Endothelial cell of umbilical vein (primary cell): ENCODE data around the gene ABI3BP. TPM values are rescaled to one million over a fixed set of nuclear protein-coding genes. Genes with fewer than 3 reads are reported as not detected.

Source experiments
- BruUV-seq: library from RNA; stranded (reverse); fragments of 400-500 nt; replicated peaks from 2 replicates; lab custom pipeline; 2021; lab: Mats Ljungman, UMichigan
- CTCF ChIA-PET: fragments of 300-600, 350-600 bp; sonication (Branson Sonifier 250); formaldehyde crosslinking; loops from one replicate; lab custom pipeline; 2021; ENCODE audit warnings: antibody characterized with exemption, inconsistent platforms; lab: Charles Lee
- POLR2A ChIA-PET: fragments of 300-600, 350-600 bp; sonication (Branson Sonifier 250); formaldehyde crosslinking; loops from one replicate; lab custom pipeline; 2021; ENCODE audit warnings: antibody characterized with exemption, inconsistent platforms; lab: Charles Lee
- DNase-seq: peaks from one replicate; pipeline ENCODE4 v3.0.0-alpha.2; 2011; ENCODE audit warnings: low read depth, low spot score
- FAIRE-seq: peaks from 2 replicates; lab custom pipeline; 2011; peaks lifted over from hg19 to GRCh38; lab: Jason Lieb, UNC
- H2AFZ ChIP-seq: 2 replicates; pipeline ENCODE4 v1.6.0; 2012; ENCODE audit warnings: low read depth, low read length, control low read depth, inconsistent platforms
- H3K27ac ChIP-seq: 2 replicates; pipeline ENCODE4 v1.5.1; 2011; ENCODE audit warnings: low read depth, mild to moderate bottlenecking, control low read depth, low read length, moderate library complexity; ENCODE audit not compliant: insufficient read depth
- H3K27me3 ChIP-seq, 2 experiments: 2 replicates each; pipeline versions ENCODE4 v1.6.0 to v1.6.1; 2011; ENCODE audit warnings: low read length in 2 of 2, mixed read lengths in 1 of 2; ENCODE audit not compliant: control insufficient read depth in 2 of 2, insufficient read depth in 2 of 2
- H3K36me3 ChIP-seq, 2 experiments: 2 replicates in 1 of 2; 3 replicates in 1 of 2; pipeline ENCODE4 v1.5.1; 2011; ENCODE audit warnings: low read length in 2 of 2, mild to moderate bottlenecking in 1 of 2, moderate library complexity in 1 of 2; ENCODE audit not compliant: control insufficient read depth in 2 of 2, insufficient read depth in 2 of 2; ENCODE audit errors: extremely low read depth in 1 of 2
- H3K4me1 ChIP-seq: 3 replicates; pipeline ENCODE4 v1.5.1; 2011; ENCODE audit warnings: mild to moderate bottlenecking, low read length; ENCODE audit not compliant: control insufficient read depth, insufficient read depth; ENCODE audit errors: extremely low read depth
- H3K4me2 ChIP-seq: 2 replicates; pipeline ENCODE4 v1.6.1; 2011; ENCODE audit warnings: low read length, control low read depth, mixed read lengths; ENCODE audit not compliant: insufficient read depth
- H3K4me3 ChIP-seq, 3 experiments: fragments of 200-600 bp in 1 of 3; sonication (generic), shearing (Covaris generic) in 1 of 3; replicated peaks in 1 of 3; 2 replicates each; pipeline ENCODE4 v1.5.1; 2011 to 2016; ENCODE audit warnings: control low read depth in 3 of 3, low read length in 3 of 3, mild to moderate bottlenecking in 2 of 3, inconsistent platforms in 1 of 3, low read depth in 1 of 3, moderate library complexity in 1 of 3; ENCODE audit not compliant: insufficient read depth in 1 of 3
- H3K79me2 ChIP-seq: 2 replicates; pipeline ENCODE4 v1.6.0; 2012; ENCODE audit warnings: low read length, inconsistent platforms; ENCODE audit not compliant: control insufficient read depth, insufficient read depth
- H3K9ac ChIP-seq: replicated peaks from 2 replicates; pipeline ENCODE3; 2011; ENCODE audit warnings: low read length, control low read depth; ENCODE audit not compliant: insufficient read depth; ENCODE audit errors: extremely low read depth
- H3K9me1 ChIP-seq: replicated peaks from 3 replicates; pipeline ENCODE4 v1.6.0; 2011; ENCODE audit warnings: mild to moderate bottlenecking, low read length; ENCODE audit not compliant: control insufficient read depth, insufficient read depth; ENCODE audit errors: extremely low read depth
- H3K9me3 ChIP-seq: replicated peaks from 2 replicates; pipeline ENCODE4 v1.5.1; 2012; ENCODE audit warnings: low read length, inconsistent platforms; ENCODE audit not compliant: control insufficient read depth, insufficient read depth
- H4K20me1 ChIP-seq: replicated peaks from 2 replicates; pipeline ENCODE3; 2011; ENCODE audit warnings: mild to moderate bottlenecking, low read length; ENCODE audit not compliant: control insufficient read depth, insufficient read depth; ENCODE audit errors: extremely low read depth
- CTCF ChIP-seq, 2 donors: IDR thresholded peaks; 1 replicate in 1 of 2; 2 replicates in 1 of 2; pipeline ENCODE4 v1.5.1; 2011; ENCODE audit warnings: low read length in 2 of 2, mild to moderate bottlenecking in 2 of 2, moderate library complexity in 2 of 2, control low read depth in 1 of 2, inconsistent platforms in 1 of 2, low read depth in 1 of 2; ENCODE audit not compliant: insufficient read depth in 1 of 2; ENCODE audit errors: extremely low read depth in 1 of 2
- FOS ChIP-seq: IDR thresholded peaks from 2 replicates; pipeline ENCODE4 v1.6.1; 2011; ENCODE audit warnings: mild to moderate bottlenecking, low read length, moderate library complexity, borderline replicate concordance; ENCODE audit not compliant: insufficient read depth
- GATA2 ChIP-seq: IDR thresholded peaks from 2 replicates; pipeline ENCODE4 v1.7.0; 2011; ENCODE audit warnings: low read depth, mild to moderate bottlenecking, moderate library complexity, mixed read lengths, low read length; ENCODE audit not compliant: insufficient read length, insufficient read depth
- MAX ChIP-seq: IDR thresholded peaks from 2 replicates; pipeline ENCODE4 v1.6.1; 2011; ENCODE audit not compliant: insufficient read depth, insufficient read length
- MYC ChIP-seq: IDR thresholded peaks from one replicate; pipeline ENCODE4 v1.6.1; 2011; ENCODE audit warnings: mild to moderate bottlenecking, low read depth, low read length
- POLR2A ChIP-seq: IDR thresholded peaks from 2 replicates; pipeline ENCODE4 v1.6.1; 2012; ENCODE audit warnings: low read depth, mild to moderate bottlenecking, control low read depth, low read length
- POLR2AphosphoS5 ChIP-seq: IDR thresholded peaks from 2 replicates; pipeline ENCODE4 v1.6.1; 2012; ENCODE audit warnings: low read depth, mild to moderate bottlenecking, control low read depth, low read length, moderate library complexity; ENCODE audit not compliant: insufficient read depth
- dilution Hi-C: fragments of 300-500 bp; cut with MboI; formaldehyde crosslinking; loops from one replicate; pipeline ENCODE4 v1.15.0; 2019; ENCODE audit warnings: low sequenced_read_pairs; ENCODE audit not compliant: extremely low pct_ligation_motif_present
- intact Hi-C: fragments of 100-400 bp; cut with micrococcal nuclease; formaldehyde crosslinking; loops from one replicate; pipeline ENCODE4 v1.10.0; 2022
- polyA plus RNA-seq, 4 experiments: library from polyadenylated mRNA; depleted of rRNA in 3 of 4; stranded (reverse) in 3 of 4; unstranded in 1 of 4; fragments of >200 nt; gene quantifications; 2 replicates each; pipeline versions ENCODE4 v1.2.1 to v1.2.3, GENCODE V29; 2011 to 2012; ENCODE audit warnings: missing spikeins in 1 of 4
- total RNA-seq: library from RNA; stranded (reverse); gene quantifications from 2 replicates; pipeline ENCODE4 v1.2.3, GENCODE V29; 2021

Gene ABI3BP
- total and polyA plus RNA-seq, 2 donors (not counting 3 experiments of a cell fraction or from before 2014, with no cell fraction given), result 78.1 to 106 TPM

DNA sequence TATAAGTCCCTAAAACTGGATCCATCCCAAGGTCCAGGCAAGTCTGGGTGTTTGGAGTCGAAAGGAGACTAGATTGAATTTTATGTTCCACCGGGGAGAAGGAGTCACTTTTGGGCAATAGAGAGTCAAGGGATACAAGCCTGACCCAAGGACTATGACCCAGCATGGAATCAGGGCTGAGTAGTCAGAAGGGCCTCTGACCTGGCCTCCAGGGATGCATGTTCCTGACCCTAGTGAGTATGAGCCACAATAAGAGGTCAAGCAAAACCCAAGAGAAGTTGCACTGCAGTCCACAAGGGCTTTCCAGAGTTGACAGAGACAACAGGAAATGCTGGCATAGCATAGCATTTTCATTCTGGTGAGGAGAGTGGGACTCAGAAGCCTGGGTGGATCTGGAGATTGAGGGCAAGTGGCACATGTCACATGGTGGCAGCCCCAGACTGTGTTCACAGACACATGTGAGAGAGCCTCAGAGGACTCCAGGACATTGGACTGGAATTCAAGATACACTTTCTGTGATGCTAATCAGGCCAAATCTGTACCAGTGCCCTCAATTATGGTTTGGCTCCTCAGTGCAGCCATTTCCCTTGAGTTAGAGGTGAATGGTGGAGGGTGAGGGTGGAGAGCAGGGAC lies 217.0 kb downstream of the ABI3BP start:
- Histone ChIP-seq H3K9me3 (no peaks in the 10 kb centered on the region), H3K79me2 (no peaks in the 10 kb centered on the region), H3K27ac (no peak overlapping the region), H2AFZ (no peak overlapping the region), H3K4me1 (no peaks in the 10 kb centered on the region), H3K36me3 (no peaks in the 10 kb centered on the region), H3K4me2 (no peak overlapping the region), H3K27me3 (no peaks in the 10 kb centered on the region), H4K20me1 (no peaks in the 10 kb centered on the region), H3K4me3 (no peak overlapping the region), H3K9ac (no peak overlapping the region), H3K9me1 (no peaks in the 10 kb centered on the region)
- no TSS peak for BruUV-seq
- intact Hi-C loops, result no loop called here
- dilution Hi-C loops, result no loop called here
- FAIRE-seq, result no peak
- ChIA-PET POLR2A (no interaction called here), CTCF (no interaction called here)
- no peak for TF ChIP-seq POLR2A
- no peak for TF ChIP-seq FOS
- TF ChIP-seq MYC, result no peak
- no peak for TF ChIP-seq POLR2AphosphoS5
- no peak for TF ChIP-seq MAX
- TF ChIP-seq CTCF (IDR thresholded peaks at IDR 0.05; ENCODE audit: extremely low read depth in 1 of 2, insufficient read depth in 1 of 2, low read depth in 1 of 2, low read length in 2 of 2), result no peak
- TF ChIP-seq GATA2, result no peak
- no peak for DNase-seq
